ENCODE data around the gene IER3. TPM values are rescaled to one million over a fixed set of nuclear protein-coding genes. Genes with fewer than 3 reads are reported as not detected.

IER3 gene
- total and polyA plus RNA-seq, 2 of the 8 experiments (the other 6 are each of a cell fraction or from before 2014, with no cell fraction given): 11.9 to 26.5 TPM

DNA sequence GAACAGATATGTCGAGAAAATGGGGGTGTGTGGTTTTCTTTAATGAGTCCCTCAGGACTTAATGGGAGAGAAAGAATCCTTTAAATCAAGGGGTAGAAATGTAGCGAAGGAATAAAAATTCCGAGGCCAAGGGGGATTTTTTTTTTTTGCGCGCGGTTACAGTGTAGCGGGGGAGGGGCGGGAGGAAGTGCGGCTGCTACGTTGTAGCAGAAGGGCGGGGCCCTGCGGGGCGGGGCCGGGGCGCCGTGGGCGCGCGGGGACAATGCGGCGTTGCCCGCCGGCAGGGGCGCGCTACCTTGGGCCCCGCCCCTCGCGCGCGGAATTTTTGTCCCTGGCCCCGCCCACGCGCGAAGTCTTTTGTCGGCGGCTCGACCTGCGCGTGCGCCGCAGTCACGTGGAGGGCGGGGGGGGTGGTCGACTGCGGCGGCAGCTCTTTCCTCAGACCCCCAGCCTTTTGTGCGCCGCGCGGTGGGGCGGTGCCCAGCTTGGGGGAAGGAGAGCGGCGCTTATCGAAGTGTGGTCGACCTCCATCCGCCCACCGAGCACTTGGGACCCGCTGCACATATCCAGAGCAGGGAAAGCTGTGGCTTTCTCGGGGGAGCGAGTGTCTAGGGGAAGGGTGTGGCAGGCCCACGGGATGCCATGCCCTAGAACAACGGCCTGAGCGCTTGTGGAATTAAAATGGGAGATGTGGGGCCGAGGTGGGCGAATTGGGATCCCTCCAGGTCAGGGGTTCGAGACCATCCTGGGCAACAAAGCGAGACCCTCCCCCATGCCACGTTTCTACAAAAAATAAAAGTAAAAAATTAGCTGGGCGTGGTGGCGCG, 22.9 kb downstream of the IER3 start (continued):
- TF ChIP-seq, protein P1, sequence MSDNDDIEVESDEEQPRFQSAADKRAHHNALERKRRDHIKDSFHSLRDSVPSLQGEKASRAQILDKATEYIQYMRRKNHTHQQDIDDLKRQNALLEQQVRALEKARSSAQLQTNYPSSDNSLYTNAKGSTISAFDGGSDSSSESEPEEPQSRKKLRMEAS (IDR thresholded peaks at IDR 0.05): peak; percentile 77
- TF ChIP-seq CHD7 (IDR thresholded peaks at IDR 0.05; ENCODE audit: insufficient replicate concordance, low read length): no peak
- no peak for TF ChIP-seq KDM1A (IDR thresholded peaks at IDR 0.05; ENCODE audit: borderline replicate concordance, low read length)
- no peak for TF ChIP-seq CTBP2 (IDR thresholded peaks at IDR 0.05; ENCODE audit: borderline replicate concordance, insufficient read depth, insufficient read length, low read length)
- TF ChIP-seq MAFK (IDR thresholded peaks at IDR 0.05; ENCODE audit: low read depth, low read length): no peak
- peak; percentile 86 for TF ChIP-seq POLR2AphosphoS5 (IDR thresholded peaks at IDR 0.05; ENCODE audit: low read depth, low read length)
- TF ChIP-seq SRF (IDR thresholded peaks at IDR 0.05; ENCODE audit: low read depth, low read length): no peak
